Measurements from ENCODE around the gene KDM4F. TPM values are rescaled to one million over a fixed set of nuclear protein-coding genes. Genes with fewer than 3 reads are reported as not detected.

The KDM4F gene
- total RNA-seq (2022; extraction: Qiagen RNA extraction; ENCODE audit: low read depth), result not detected in 5 replicates

DNA sequence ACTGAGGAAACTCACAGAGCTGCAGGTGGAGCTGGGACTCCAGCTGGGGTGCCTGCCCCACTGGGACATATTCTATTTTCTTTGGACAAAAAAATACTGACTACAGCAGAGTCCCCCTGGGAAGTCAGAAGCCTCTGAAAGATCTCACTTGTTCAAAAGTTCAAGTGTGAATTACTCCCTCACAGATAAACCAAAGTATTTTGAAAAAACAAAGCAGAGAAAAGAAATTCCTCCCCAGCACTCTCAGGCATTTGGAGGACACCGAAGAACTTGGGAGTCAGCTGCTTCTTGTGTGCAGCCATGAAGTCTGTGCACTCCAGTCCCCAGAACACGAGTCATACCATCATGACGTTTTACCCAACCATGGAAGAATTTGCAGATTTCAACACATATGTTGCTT is at the start of gene KDM4F:
Gene KDM4F, plus strand, starts transcription at position 301 of the 400 bp plus-strand sequence.

DNA sequence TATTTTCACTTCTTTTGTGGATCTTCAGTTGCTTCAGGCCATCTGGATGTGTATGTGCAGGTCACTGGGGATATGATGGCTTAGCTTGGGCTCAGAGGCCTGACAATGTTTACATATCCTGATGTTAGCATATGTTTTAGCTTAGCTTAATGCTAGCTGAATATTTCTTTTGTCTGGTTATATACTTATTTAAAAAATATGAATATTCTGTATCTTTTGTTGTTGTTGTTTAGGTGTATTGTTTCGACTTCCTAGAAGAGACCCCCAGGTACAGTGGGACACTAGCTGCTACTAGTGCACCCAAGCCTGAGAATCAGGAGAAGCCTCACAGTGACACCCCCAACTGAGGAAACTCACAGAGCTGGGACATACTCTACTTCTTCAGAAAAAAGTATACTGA is 24.3 kb upstream of the KDM4F start, which contains the start of gene KDM4E:
Gene KDM4E, plus strand, starts transcription at position 301 of the 400 bp plus-strand sequence. CDS start 300 bp downstream, outside the sequence.

DNA sequence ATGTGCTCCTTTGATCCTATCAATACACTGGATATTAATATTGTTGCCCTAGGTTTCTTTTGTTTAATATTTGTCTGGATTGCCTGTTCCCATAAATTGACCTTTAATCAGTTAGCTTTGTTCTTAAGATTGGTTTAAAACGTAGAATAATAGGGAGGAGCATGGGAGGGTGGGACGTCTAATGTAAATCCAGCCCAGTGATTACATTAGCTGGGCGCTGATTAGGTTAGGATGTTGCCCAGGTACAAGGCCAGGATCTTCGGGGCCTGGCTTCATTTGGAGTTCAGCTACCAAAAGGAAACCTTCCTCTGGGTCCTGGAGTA is 17.5 kb downstream of the KDM4F start, which contains the start of gene SRSF8:
Gene SRSF8, plus strand, starts transcription at position 204 of the 323 bp plus-strand sequence. CDS start 308 bp downstream, outside the sequence.

DNA sequence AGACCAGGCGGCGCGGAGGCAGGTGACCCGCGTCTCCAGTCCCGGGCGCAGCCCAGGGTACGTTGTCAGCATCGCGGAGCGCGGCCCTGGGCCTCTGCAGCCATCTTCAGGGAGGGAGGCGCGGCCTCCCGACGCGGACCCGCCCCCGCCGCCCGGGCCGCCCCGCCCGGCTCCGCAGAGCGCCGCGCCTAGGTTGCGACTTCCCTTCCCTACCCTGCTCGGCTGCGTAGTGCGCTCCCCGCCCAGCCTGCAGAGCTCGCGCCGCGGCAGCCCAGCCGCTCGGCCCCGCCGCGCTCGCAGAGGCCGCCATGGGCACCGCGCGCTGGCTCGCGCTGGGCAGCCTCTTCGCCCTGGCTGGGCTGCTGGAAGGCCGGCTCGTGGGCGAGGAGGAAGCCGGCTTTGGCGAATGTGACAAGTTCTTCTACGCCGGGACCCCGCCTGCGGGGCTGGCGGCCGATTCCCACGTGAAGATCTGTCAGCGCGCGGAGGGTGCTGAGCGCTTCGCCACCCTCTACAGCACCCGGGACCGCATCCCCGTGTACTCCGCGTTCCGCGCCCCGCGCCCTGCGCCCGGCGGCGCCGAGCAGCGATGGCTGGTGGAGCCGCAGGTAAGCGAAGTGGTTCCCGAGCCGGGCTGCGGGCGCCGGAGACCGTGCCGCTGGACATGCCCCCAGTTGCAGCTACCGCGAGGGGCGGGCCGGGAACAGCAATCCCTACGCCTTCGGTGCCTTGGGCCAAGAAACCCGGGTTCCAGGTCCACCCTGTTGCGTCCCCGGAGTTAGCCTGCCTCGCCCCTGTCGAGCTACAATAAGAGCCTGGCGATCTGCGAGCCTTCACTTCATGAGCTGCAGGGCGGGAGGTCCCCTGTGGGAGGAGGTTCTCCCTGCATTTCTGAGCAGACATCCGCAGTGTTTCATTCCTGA is 40.7 kb downstream of the KDM4F start, which contains the start of gene ENDOD1:
Gene ENDOD1, plus strand, starts transcription at position 227 of the 923 bp plus-strand sequence. Its CDS starts 82 bp downstream, at position 309.

Other genes with a start within 250 kb of the KDM4F start
- gene CWC15, start 75.9 kb upstream of the KDM4F start, total RNA-seq (2022; extraction: Qiagen RNA extraction; ENCODE audit: low read depth), result 28.0 to 40.1 TPM (median 28.6 TPM) in 5 replicates
- 0.38 to 0.53 TPM (median 0.39 TPM) in 5 replicates for gene KDM4D, start 75.7 kb upstream of the KDM4F start, total RNA-seq (2022; extraction: Qiagen RNA extraction; ENCODE audit: low read depth)
- not detected in 5 replicates for gene KDM4E, start 24.2 kb upstream of the KDM4F start, total RNA-seq (2022; extraction: Qiagen RNA extraction; ENCODE audit: low read depth)
- 13.7 to 18.7 TPM (median 18.5 TPM) in 5 replicates for gene SRSF8, start 17.5 kb downstream of the KDM4F start, total RNA-seq (2022; extraction: Qiagen RNA extraction; ENCODE audit: low read depth)
- gene ENDOD1, start 40.4 kb downstream of the KDM4F start, total RNA-seq (2022; extraction: Qiagen RNA extraction; ENCODE audit: low read depth), result 10.9 to 15.8 TPM (median 15.0 TPM) in 5 replicates
- 0.05 to 0.23 TPM (median 0.07 TPM) in 5 replicates for gene SESN3, start 181.8 kb downstream of the KDM4F start, total RNA-seq (2022; extraction: Qiagen RNA extraction; ENCODE audit: low read depth)